Adipocyte (in vitro differentiated cells): ENCODE results near the gene PGGT1B.

ENCODE experiments used
- DNase-seq: peaks from one replicate; pipeline ENCODE4 v3.0.0-alpha.2; 2015; ENCODE audit warnings: low read depth
- H3K27me3 ChIP-seq: replicated peaks from 2 replicates; pipeline ENCODE4 v1.7.0; 2013; ENCODE audit warnings: mild to moderate bottlenecking, low read length, moderate library complexity; ENCODE audit not compliant: control insufficient read depth, insufficient read depth
- H3K36me3 ChIP-seq: 2 replicates; pipeline ENCODE4 v1.7.0; 2013; ENCODE audit warnings: low read length, mild to moderate bottlenecking, moderate library complexity; ENCODE audit not compliant: control insufficient read depth, insufficient read depth, severe bottlenecking
- H3K4me1 ChIP-seq: 2 replicates; pipeline ENCODE4 v1.7.0; 2013; ENCODE audit warnings: mild to moderate bottlenecking, low read length, moderate library complexity; ENCODE audit not compliant: control insufficient read depth, insufficient read depth
- H3K4me3 ChIP-seq: 2 replicates; pipeline ENCODE4 v1.7.0; 2013; ENCODE audit warnings: mild to moderate bottlenecking, low read length, moderate library complexity
- H3K9ac ChIP-seq: 2 replicates; pipeline ENCODE4 v1.7.0; 2013; ENCODE audit warnings: mild to moderate bottlenecking, low read length, moderate library complexity
- H3K9me3 ChIP-seq: 2 replicates; pipeline ENCODE4 v1.7.0; 2013; ENCODE audit warnings: mild to moderate bottlenecking, low read length, moderate library complexity; ENCODE audit not compliant: control insufficient read depth

PGGT1B gene

DNA sequence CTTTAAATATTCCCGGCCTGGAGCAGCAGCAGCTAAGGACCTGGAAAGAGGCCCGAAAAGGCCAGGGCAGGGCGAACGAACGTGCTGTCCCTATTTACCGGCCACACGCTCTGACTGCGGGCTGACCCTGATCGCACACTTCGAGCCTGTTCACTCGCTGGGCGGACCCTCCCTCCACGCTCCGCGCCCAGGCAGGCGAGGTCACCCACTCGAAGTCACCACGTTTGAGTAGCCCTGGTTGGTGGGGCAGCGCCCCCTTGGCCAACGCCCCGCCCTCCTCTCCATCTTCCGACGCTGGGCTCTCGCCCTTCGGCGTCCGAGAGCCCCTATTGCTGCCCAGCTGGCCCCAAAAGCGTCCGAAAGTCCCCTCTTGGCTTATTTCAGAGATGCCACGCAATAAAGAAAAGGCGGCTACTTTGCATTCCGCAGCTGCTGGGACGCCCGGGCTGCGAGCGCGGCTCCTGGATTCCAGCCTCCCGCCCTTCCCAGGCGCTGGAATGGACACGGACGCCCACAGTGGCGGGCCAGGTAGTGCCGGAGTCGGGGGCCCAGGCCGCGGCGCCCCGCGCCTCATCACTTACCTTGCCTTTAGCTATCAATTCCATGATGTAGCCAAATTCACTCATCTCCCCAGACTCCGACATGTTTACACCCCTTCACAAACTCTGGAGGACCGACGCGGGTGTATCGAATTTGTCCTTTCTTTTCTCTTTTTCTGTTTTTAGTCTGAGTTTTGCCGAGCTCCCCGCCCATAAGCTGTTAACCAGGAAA lies 83.1 kb downstream of the PGGT1B start:
- peak overlapping the region; percentile 77 for H3K4me3 ChIP-seq
- peak; percentile 27 for DNase-seq
- H3K9me3 ChIP-seq: no peaks in the 10 kb centered on the region
- no peaks in the 10 kb centered on the region for H3K36me3 ChIP-seq
- peaks cover 8% of the 10 kb centered on the region for H3K4me1 ChIP-seq
- H3K9ac ChIP-seq: no peak overlapping the region
- H3K27me3 ChIP-seq: peaks cover 56% of the 10 kb centered on the region

DNA sequence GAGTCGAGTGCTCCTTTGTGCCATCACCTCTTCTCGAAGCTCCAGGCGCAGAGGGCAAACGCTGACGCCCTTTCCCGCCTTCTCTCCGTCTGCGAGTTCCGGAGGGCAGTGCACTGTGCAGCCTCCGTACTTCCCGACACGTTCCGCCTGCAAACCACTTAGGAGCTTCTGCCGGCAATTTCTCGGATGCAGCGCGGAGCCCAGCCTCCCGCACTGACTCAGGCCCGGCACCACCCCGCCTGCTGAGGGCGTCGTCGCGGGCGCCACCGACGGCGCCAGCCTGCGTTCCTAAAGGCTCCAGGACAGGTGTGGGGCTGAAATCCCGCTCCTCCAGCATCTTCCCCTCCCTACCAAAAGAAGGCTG lies 83.7 kb downstream of the PGGT1B start:
- no peak overlapping the region for H3K4me3 ChIP-seq
- DNase-seq: no peak
- H3K36me3 ChIP-seq: no peaks in the 10 kb centered on the region
- no peak overlapping the region for H3K9ac ChIP-seq
- peaks cover 8% of the 10 kb centered on the region for H3K4me1 ChIP-seq
- peaks cover 56% of the 10 kb centered on the region for H3K27me3 ChIP-seq
- H3K9me3 ChIP-seq: no peaks in the 10 kb centered on the region

DNA sequence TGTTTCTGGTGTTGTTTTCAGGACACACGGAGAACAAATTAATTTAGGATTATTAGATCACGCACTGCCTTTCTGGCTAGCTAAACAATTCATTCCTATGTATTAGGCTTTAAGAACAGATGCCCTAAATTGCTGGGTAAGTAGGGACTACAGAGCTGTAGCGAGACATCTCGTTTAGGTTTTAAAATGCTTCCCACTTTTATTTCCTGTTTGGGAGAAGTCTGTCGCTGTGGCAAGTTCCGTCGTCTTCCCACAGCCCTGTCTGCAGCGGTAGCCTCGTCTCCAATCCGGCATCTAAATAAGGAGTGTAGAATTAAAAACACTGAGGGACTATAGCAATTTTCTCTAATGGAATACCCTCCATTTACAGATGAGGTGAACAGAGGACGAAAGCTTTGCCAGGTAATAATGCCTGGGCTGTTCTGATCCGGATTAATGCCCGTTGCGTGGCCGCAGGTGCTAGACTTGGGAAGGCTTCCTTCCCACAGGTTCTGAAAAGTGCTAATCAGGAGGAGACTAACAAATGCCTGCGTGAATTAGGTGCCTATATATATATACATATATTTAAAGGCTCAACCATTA lies 91.7 kb downstream of the PGGT1B start:
- peak overlapping the region; percentile 91 for H3K4me3 ChIP-seq
- no peak for DNase-seq
- peak overlapping the region; percentile 34 for H3K9ac ChIP-seq
- peaks cover 8% of the 10 kb centered on the region for H3K9me3 ChIP-seq
- H3K27me3 ChIP-seq: peaks cover 32% of the 10 kb centered on the region
- no peaks in the 10 kb centered on the region for H3K36me3 ChIP-seq
- H3K4me1 ChIP-seq: peaks cover 10% of the 10 kb centered on the region

DNA sequence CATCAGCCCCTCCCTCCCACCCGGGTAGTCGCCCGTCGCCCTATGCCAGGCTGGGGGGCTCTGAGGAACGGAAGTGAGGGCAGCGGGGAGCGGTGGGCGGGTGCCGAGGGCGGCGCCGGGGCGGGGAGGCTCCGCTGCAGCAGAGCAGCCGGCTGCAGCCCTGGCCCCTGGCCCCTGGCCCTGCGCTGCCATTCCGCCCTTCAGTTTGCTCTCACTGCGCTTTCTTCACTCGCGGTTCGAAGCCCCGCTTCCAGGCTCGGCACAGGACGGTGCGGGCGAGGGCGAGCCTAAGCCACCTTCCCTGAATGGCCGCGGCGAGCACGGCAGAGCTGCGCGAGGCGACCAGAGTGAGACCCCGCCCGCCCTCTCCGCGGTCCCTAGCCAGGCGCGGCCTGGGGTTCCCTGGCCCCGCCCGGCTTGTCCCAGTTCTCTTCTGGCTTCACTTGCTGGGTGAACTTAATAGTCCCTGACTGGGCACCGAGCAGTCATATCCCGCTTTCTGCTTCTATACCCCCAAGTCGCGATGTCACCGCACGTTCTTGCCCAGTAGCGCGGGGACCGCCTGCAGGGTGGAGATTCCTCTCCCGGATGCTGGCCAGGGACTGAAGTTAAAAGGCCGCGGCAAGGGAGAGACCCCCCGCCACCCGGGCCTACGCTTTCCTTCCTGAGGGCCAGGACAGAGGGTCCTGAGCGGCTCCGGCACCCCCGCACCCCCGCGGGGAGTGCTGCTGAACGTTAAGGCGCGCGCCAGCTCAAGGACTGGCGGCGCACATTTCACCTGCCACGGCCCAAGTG lies 92.3 kb downstream of the PGGT1B start:
- H3K4me1 ChIP-seq: peaks cover 10% of the 10 kb centered on the region
- peak; percentile 54 for DNase-seq
- H3K4me3 ChIP-seq: peak overlapping the region; percentile 91
- H3K9ac ChIP-seq: peak overlapping the region; percentile 34
- H3K27me3 ChIP-seq: peaks cover 37% of the 10 kb centered on the region
- H3K36me3 ChIP-seq: no peaks in the 10 kb centered on the region
- H3K9me3 ChIP-seq: peaks cover 8% of the 10 kb centered on the region

DNA sequence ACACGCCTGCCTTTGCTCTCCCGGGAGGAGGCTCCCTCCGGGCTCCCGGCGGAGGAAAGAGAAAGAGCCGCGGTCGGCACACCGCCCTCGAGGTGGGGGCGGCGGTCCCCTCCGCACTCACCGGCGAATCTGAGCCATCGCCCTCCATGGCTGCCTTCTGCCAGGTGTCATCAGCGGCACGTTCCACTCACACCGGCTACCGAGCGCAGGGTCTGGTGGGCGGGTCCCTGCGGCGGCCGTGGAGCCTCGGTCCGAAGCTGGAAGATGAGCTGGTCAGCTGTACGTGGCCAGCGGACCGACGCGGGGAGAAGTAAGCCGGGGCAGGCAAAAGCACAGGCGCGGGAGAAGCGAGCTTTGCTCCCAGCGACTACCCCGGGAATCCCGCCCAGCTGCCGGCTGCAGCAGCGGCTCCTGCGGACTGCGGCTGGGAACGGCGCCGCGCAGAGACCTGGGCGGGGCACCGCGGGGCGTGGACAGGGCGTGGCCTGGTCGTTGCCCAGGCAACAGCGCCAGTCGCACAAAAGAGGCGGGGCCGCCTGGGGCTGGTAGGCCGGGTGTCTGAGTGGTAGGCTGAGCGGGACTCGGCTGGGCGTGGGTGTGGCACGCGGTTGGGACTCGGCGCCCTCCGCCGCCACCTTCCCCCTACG lies 93.1 kb downstream of the PGGT1B start, which contains the start of gene TRIM36:
TRIM36 (minus strand) TSS at position 422 of the 647 bp plus-strand sequence; CDS start at position 148, 274 bp downstream.
- peaks cover 10% of the 10 kb centered on the region for H3K4me1 ChIP-seq
- H3K4me3 ChIP-seq: peak within 1 kb of the TSS; percentile 91
- H3K9ac ChIP-seq: peak within 1 kb of the TSS; percentile 69
- peaks cover 39% of the 10 kb centered on the region for H3K27me3 ChIP-seq
- peaks cover 8% of the 10 kb centered on the region for H3K9me3 ChIP-seq
- no peaks in the 10 kb centered on the region for H3K36me3 ChIP-seq
- DNase-seq: peak; percentile 93

DNA sequence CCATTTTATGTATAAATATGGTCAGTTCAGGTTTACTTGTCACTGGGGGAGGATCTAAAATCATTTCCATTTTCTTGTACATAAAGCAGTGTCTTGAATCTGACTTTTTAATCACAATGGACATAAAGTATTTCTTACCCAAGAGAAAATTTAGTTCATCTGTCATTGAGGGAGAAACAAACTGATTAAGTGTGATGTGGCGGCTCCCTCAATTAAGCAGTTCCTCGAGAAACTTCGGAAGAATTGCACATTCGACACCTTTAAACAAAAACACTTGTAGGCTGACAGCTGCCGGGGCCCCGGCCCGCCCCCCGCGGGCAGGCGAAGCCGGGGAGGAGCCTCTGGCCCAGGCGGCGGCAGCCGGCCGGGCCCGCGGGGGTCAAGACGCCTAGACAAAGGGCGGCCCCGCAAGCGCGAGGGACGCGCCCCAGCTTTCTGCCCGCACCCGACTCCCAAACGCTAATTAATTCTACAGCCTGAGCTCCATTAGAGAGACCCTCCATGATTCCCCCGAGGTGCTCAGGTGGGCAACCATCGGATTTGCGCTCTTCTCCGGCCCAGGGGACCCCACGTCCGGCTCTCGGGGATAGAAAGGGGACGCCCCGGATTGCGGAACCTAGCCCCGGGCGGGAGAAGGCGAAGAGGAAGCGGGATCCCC lies 93.7 kb downstream of the PGGT1B start:
- Histone ChIP-seq H3K4me1 (peaks cover 10% of the 10 kb centered on the region), H3K9me3 (peaks cover 8% of the 10 kb centered on the region), H3K4me3 (peak overlapping the region; percentile 91), H3K36me3 (no peaks in the 10 kb centered on the region), H3K9ac (peak overlapping the region; percentile 69), H3K27me3 (peaks cover 39% of the 10 kb centered on the region)
- peak; percentile 10 for DNase-seq

DNA sequence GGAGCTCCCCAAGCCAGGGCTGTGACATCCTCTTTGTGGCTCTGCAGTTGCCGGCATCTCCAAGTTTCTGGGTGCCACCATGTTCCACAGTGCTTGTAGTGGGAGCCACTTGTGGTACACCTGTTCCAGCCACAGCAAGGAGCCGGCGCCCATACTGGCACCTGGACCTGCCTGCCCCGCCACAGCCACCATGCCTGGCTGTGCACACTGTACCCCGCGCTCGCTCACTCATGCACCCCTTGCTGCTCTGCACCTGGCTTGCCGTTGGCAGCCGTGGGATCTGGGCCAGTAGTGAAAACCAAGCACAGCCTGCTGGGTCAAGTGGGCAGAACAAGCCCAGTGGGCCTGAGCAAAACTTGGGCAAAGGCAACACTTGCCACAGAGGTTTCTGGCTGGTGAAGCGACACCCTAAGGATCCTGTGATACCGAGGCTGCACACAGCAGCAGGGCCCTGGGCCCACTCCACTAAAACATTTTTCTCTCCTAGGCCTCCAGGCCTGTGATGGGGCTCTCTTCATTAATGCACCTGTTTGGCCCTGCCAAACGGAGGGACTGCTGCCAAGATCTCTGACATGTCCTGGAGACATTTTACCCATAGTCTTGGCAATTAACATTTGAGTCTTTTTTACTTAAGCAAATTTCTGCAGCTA lies 95.8 kb downstream of the PGGT1B start:
- Histone ChIP-seq H3K9me3 (peaks cover 8% of the 10 kb centered on the region), H3K4me3 (no peak overlapping the region), H3K36me3 (no peaks in the 10 kb centered on the region), H3K4me1 (peaks cover 10% of the 10 kb centered on the region), H3K9ac (no peak overlapping the region), H3K27me3 (peaks cover 39% of the 10 kb centered on the region)
- no peak for DNase-seq

DNA sequence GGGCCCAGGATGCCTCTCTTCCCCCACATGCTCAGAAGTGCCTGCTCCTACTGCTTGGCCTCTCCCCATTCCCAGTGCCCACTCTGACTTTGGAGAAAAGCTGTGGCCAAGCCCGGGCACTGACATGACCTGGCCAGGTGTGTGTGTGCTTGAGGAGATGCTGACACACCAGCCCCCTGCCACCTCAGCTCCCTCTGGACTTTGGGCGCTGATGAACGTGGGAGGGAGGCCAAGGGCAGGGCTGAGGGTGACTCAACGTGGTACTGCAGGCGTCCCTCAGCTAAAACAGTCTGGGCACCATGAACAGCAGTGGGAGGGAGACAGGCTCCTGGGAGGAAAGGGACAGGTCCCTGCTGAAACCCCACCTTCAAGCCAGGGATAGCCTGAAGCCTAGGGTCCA lies 96.9 kb downstream of the PGGT1B start:
- Histone ChIP-seq H3K27me3 (peaks cover 38% of the 10 kb centered on the region), H3K9me3 (peaks cover 8% of the 10 kb centered on the region), H3K9ac (no peak overlapping the region), H3K4me3 (no peak overlapping the region), H3K4me1 (peaks cover 9% of the 10 kb centered on the region), H3K36me3 (no peaks in the 10 kb centered on the region)
- no peak for DNase-seq

DNA sequence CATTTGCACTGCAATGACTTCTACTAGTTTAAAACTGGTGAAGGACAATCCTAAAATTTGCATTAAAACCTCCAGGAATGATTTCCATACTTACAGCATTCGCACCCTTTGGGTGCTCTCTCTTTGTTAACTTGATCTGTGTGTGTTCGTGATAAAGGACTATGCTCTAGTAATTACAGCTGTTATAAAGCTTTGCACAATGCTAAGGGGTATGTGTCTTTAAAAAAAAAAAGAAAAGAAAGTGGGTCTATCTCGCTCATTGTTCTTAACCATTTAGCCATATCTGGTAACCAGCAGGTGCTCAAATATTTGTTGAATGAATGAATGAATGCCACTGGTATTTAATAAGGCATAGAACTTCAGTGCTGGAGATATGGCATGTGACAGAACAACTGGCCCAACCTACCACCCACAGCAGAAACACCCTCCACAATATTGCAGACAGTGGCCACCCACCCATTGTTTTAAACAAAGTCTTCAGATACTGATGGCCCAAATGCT lies 101.7 kb downstream of the PGGT1B start:
- DNase-seq: no peak
- Histone ChIP-seq H3K4me3 (no peak overlapping the region), H3K27me3 (peaks cover 8% of the 10 kb centered on the region), H3K9me3 (peaks cover 6% of the 10 kb centered on the region), H3K9ac (no peak overlapping the region), H3K36me3 (no peaks in the 10 kb centered on the region), H3K4me1 (no peaks in the 10 kb centered on the region)
